HEK293 (cell line): ENCODE data around the gene PNPLA2.

Source experiments
- CTCF ChIA-PET: fragments of 350-600 bp; formaldehyde crosslinking; extraction: SDS; loops from one replicate; lab custom pipeline; 2021; ENCODE audit warnings: antibody characterized with exemption; lab: Yijun Ruan, JAX
- POLR2A ChIA-PET: fragments of 300-600 bp; formaldehyde crosslinking; extraction: SDS; loops from one replicate; lab custom pipeline; 2020; ENCODE audit warnings: antibody characterized with exemption, inconsistent platforms; lab: Yijun Ruan, JAX
- H3K27ac ChIP-seq: fragments of 200-500 bp; sonication (Bioruptor generic); 2 replicates; pipeline ENCODE4 v1.5.1; 2014; ENCODE audit warnings: low read depth, low read length, control low read depth, inconsistent platforms; ENCODE audit errors: extremely low read depth
- H3K36me3 ChIP-seq, 2 experiments: fragments of 200-500 bp in 1 of 2; sonication (Bioruptor generic) in 1 of 2; 1 replicate in 1 of 2; 2 replicates in 1 of 2; pipeline ENCODE4 v1.5.1; 2014 to 2017; ENCODE audit warnings: inconsistent platforms in 2 of 2, low read length in 2 of 2; ENCODE audit not compliant: control insufficient read depth in 2 of 2, insufficient read depth in 1 of 2
- H3K4me1 ChIP-seq: fragments of 200-500 bp; sonication (Bioruptor generic); 2 replicates; pipeline ENCODE4 v1.5.1; 2014; ENCODE audit warnings: mild to moderate bottlenecking, low read length, inconsistent platforms; ENCODE audit not compliant: control insufficient read depth, insufficient read depth
- H3K4me3 ChIP-seq: 2 replicates; pipeline ENCODE4 v1.5.1; 2011; ENCODE audit warnings: low read depth, mild to moderate bottlenecking, control low read depth, low read length, moderate library complexity
- H3K9me3 ChIP-seq: fragments of 200-500 bp; sonication (Bioruptor generic); 2 replicates; pipeline ENCODE4 v1.5.1; 2014; ENCODE audit warnings: low read depth, low read length, inconsistent platforms; ENCODE audit not compliant: control insufficient read depth, insufficient read depth
- BCL11B ChIP-seq: fragments of 450-650 bp; formaldehyde crosslinking; IDR thresholded peaks from 2 replicates; pipeline ENCODE4 v1.5.1; 2016; ENCODE audit warnings: low read depth, missing biosample characterization, missing genetic modification characterization
- GLIS1 ChIP-seq: fragments of 450-650 bp; formaldehyde crosslinking; IDR thresholded peaks from 2 replicates; pipeline ENCODE4 v1.5.1; 2016; ENCODE audit warnings: missing biosample characterization, missing genetic modification characterization
- GLIS2 ChIP-seq: fragments of 450-650 bp; formaldehyde crosslinking; IDR thresholded peaks from 2 replicates; pipeline ENCODE4 v1.5.1; 2016; ENCODE audit warnings: missing biosample characterization, missing genetic modification characterization
- KLF1 ChIP-seq: fragments of 450-650 bp; formaldehyde crosslinking; IDR thresholded peaks from 2 replicates; pipeline ENCODE4 v1.5.1; 2016; ENCODE audit warnings: missing biosample characterization, missing genetic modification characterization
- KLF7 ChIP-seq: fragments of 450-650 bp; formaldehyde crosslinking; IDR thresholded peaks from 2 replicates; pipeline ENCODE4 v1.5.1; 2016; ENCODE audit warnings: missing biosample characterization, missing genetic modification characterization, borderline replicate concordance
- KLF8 ChIP-seq: fragments of 450-650 bp; formaldehyde crosslinking; IDR thresholded peaks from 2 replicates; pipeline ENCODE4 v1.5.1; 2016; ENCODE audit warnings: missing biosample characterization, missing genetic modification characterization
- KLF9 ChIP-seq: fragments of 450-650 bp; formaldehyde crosslinking; IDR thresholded peaks from 2 replicates; pipeline ENCODE4 v1.5.1; 2016; ENCODE audit warnings: missing biosample characterization, missing genetic modification characterization, low read depth
- SP2 ChIP-seq: fragments of 450-650 bp; formaldehyde crosslinking; IDR thresholded peaks from 2 replicates; pipeline ENCODE4 v1.5.1; 2016; ENCODE audit warnings: missing biosample characterization, missing genetic modification characterization
- SP3 ChIP-seq: fragments of 450-650 bp; formaldehyde crosslinking; IDR thresholded peaks from 2 replicates; pipeline ENCODE4 v1.5.1; 2016; ENCODE audit warnings: missing biosample characterization, missing genetic modification characterization
- WT1 ChIP-seq: fragments of 450-650 bp; formaldehyde crosslinking; IDR thresholded peaks from 2 replicates; pipeline ENCODE4 v1.5.1; 2016; ENCODE audit warnings: missing biosample characterization, missing genetic modification characterization
- YY1 ChIP-seq: fragments of 450-650 bp; formaldehyde crosslinking; IDR thresholded peaks from 2 replicates; pipeline ENCODE4 v1.5.1; 2018; ENCODE audit warnings: missing biosample characterization, missing genetic modification characterization
- ZBTB26 ChIP-seq: fragments of 450-650 bp; formaldehyde crosslinking; optimal IDR thresholded peaks from 2 replicates; pipeline ENCODE3; 2016; ENCODE audit warnings: missing biosample characterization, mild to moderate bottlenecking, missing genetic modification characterization
- ZFHX2 ChIP-seq: fragments of 450-650 bp; formaldehyde crosslinking; conservative IDR thresholded peaks from 2 replicates; pipeline ENCODE4 v1.5.1; 2016; ENCODE audit warnings: missing biosample characterization, missing genetic modification characterization
- ZFP37 ChIP-seq: fragments of 450-650 bp; formaldehyde crosslinking; IDR thresholded peaks from 2 replicates; pipeline ENCODE4 v1.5.1; 2016; ENCODE audit warnings: missing biosample characterization, missing genetic modification characterization
- ZNF121 ChIP-seq: fragments of 450-650 bp; formaldehyde crosslinking; IDR thresholded peaks from 2 replicates; pipeline ENCODE4 v1.5.1; 2016; ENCODE audit warnings: missing biosample characterization, missing genetic modification characterization
- ZNF132 ChIP-seq: fragments of 450-650 bp; formaldehyde crosslinking; IDR thresholded peaks from 2 replicates; pipeline ENCODE4 v1.5.1; 2017; ENCODE audit warnings: missing biosample characterization, missing genetic modification characterization, borderline replicate concordance
- ZNF157 ChIP-seq: fragments of 450-650 bp; formaldehyde crosslinking; IDR thresholded peaks from 2 replicates; pipeline ENCODE4 v1.5.1; 2016; ENCODE audit warnings: missing biosample characterization, missing genetic modification characterization
- ZNF341 ChIP-seq: fragments of 450-650 bp; formaldehyde crosslinking; IDR thresholded peaks from 2 replicates; pipeline ENCODE4; 2016; ENCODE audit warnings: low read depth, missing biosample characterization, missing genetic modification characterization
- ZNF76 ChIP-seq: fragments of 450-650 bp; formaldehyde crosslinking; IDR thresholded peaks from 2 replicates; pipeline ENCODE4; 2016; ENCODE audit warnings: low read depth, missing biosample characterization, missing genetic modification characterization, borderline replicate concordance
- ZNF768 ChIP-seq: fragments of 450-650 bp; formaldehyde crosslinking; IDR thresholded peaks from 2 replicates; pipeline ENCODE4 v1.5.1; 2018; ENCODE audit warnings: missing biosample characterization, mild to moderate bottlenecking, missing genetic modification characterization
- ZNF776 ChIP-seq: fragments of 450-650 bp; formaldehyde crosslinking; IDR thresholded peaks from 2 replicates; pipeline ENCODE4 v1.5.0; 2017; ENCODE audit warnings: missing biosample characterization, missing genetic modification characterization, borderline replicate concordance
- ZSCAN30 ChIP-seq: fragments of 450-650 bp; IDR thresholded peaks from 2 replicates; pipeline ENCODE4 v1.5.1; 2018; ENCODE audit warnings: missing biosample characterization, mild to moderate bottlenecking, missing genetic modification characterization, moderate library complexity

PNPLA2 gene

GRCh38 chr11:788953-789940, 29.5 kb upstream of the PNPLA2 start:
- ChIA-PET CTCF (interaction anchor here (0.9 kb wide), 1 partner anchor 32 kb away, joined by 3 read pairs; no protein-coding TSS in a partner anchor), POLR2A (interaction anchor here (0.6 to 2.2 kb wide), 9 partner anchors 10 to 93 kb away, joined by 3 to 11 read pairs (median 5); partner anchors contain the start of genes CRACR2B, GATD1, PNPLA2 and TALDO1)
- no peak overlapping the region for H3K27ac ChIP-seq

GRCh38 chr11:789943-790342, 28.8 kb upstream of the PNPLA2 start, which contains the start of gene CEND1:
CEND1 (minus strand) TSS chr11:790090; CDS start chr11:788576, 1,514 bp downstream.
- H3K9me3 ChIP-seq = no peaks in the 10 kb centered on the region
- no peak within 1 kb of the TSS for H3K4me3 ChIP-seq
- peaks cover 0 to 42% of the 10 kb centered on the region in 2 experiments; a peak in 1 of 3 replicates for H3K36me3 ChIP-seq
- TF ChIP-seq KLF7 (tag by site-specific recombination) (peak; percentile 27; the same call in 1 of the 2 replicates), SP3 (tag by site-specific recombination) (peak; percentile 75), ZBTB26 (peak; percentile 28), ZFHX2 (tag by site-specific recombination) (0 out of 2 replicates have a peak, but pooled peaks have one; percentile 13), ZNF121 (tag by site-specific recombination) (0 out of 2 replicates have a peak, but pooled peaks have one; percentile 39), ZNF768 (tag by site-specific recombination) (no peak), KLF1 (tag by site-specific recombination) (peak; percentile 47; the same call in 1 of the 2 replicates), ZNF776 (tag by site-specific recombination) (no peak), ZNF132 (no peak), ZNF76 (peak; percentile 88), KLF8 (tag by site-specific recombination) (peak; percentile 83), SP2 (tag by site-specific recombination) (peak; percentile 66), GLIS1 (peak; percentile 32; the same call in 1 of the 2 replicates), WT1 (no peak), KLF9 (peak; percentile 82), ZSCAN30 (tag by site-specific recombination) (no peak), YY1 (tag by site-specific recombination) (no peak), ZFP37 (no peak)
- ChIA-PET POLR2A (interaction anchor here (0.6 to 2.2 kb wide), 10 partner anchors 10 to 94 kb away, joined by 3 to 11 read pairs (median 5); partner anchors contain the start of genes CRACR2B, GATD1, PNPLA2 and TALDO1), CTCF (interaction anchor here (0.9 kb wide), 1 partner anchor 33 kb away, joined by 3 read pairs; no protein-coding TSS in a partner anchor)
- H3K27ac ChIP-seq = no peak within 1 kb of the TSS
- H3K4me1 ChIP-seq = no peaks in the 10 kb centered on the region

More at GRCh38 chr11:788953-789940, 29.5 kb upstream of the PNPLA2 start:
- Histone ChIP-seq H3K9me3 (no peaks in the 10 kb centered on the region), H3K4me3 (no peak overlapping the region), H3K36me3 (peaks cover 0 to 37% of the 10 kb centered on the region in 2 experiments; a peak in 2 of 3 replicates), H3K4me1 (no peaks in the 10 kb centered on the region)
- peak; percentile 52; the same call in 1 of the 2 replicates for TF ChIP-seq GLIS2
- TF ChIP-seq ZNF341 = peak; percentile 34
- TF ChIP-seq ZSCAN30 (tag by site-specific recombination) = no peak
- no peak for TF ChIP-seq ZNF157 (tag by site-specific recombination)
- peak; percentile 58; the same call in 1 of the 2 replicates for TF ChIP-seq BCL11B (tag by site-specific recombination)
- peak; percentile 48; the same call in 1 of the 2 replicates for TF ChIP-seq GLIS1
